Common myeloid progenitor, CD34-positive (primary cell): ENCODE results near the gene HMBS.

Experiments
- CTCF ChIA-PET: fragments of 350-600 bp; sonication (Branson Sonifier 250); formaldehyde crosslinking; loops from one replicate; lab custom pipeline; 2021; ENCODE audit warnings: antibody characterized with exemption; lab: Charles Lee
- POLR2A ChIA-PET: fragments of 350-600 bp; sonication (Branson Sonifier 250); formaldehyde crosslinking; loops from one replicate; lab custom pipeline; 2021; ENCODE audit warnings: antibody characterized with exemption; lab: Charles Lee
- DNase-seq, 3 donors: peaks; one replicate each; pipeline versions ENCODE4 v3.0.0 to v3.0.0-alpha.2; 2013
- H3K27ac ChIP-seq, 2 experiments: 1 replicate in 1 of 2; 2 replicates in 1 of 2; pipeline ENCODE4 v1.7.0; 2013; ENCODE audit warnings: inconsistent platforms in 2 of 2, low read length in 2 of 2, mild to moderate bottlenecking in 2 of 2, low read depth in 1 of 2, moderate library complexity in 1 of 2; ENCODE audit not compliant: severe bottlenecking in 2 of 2, insufficient read depth in 1 of 2, poor library complexity in 1 of 2
- H3K27me3 ChIP-seq, 5 experiments: replicated peaks in 2 of 5; 1 replicate in 3 of 5; 2 replicates in 2 of 5; pipeline versions ENCODE4 v1.6.1 to v1.7.0; 2013; ENCODE audit warnings: low read length in 4 of 5, mild to moderate bottlenecking in 2 of 5, moderate library complexity in 2 of 5, inconsistent platforms in 1 of 5; ENCODE audit not compliant: insufficient read depth in 5 of 5, control insufficient read depth in 4 of 5
- H3K36me3 ChIP-seq, 4 experiments: 1 replicate in 2 of 4; 2 replicates in 2 of 4; pipeline versions ENCODE4 v1.6.1 to v1.7.0; 2013; ENCODE audit warnings: low read length in 3 of 4, control low read depth in 1 of 4, mild to moderate bottlenecking in 1 of 4; ENCODE audit not compliant: control insufficient read depth in 4 of 4, insufficient read depth in 4 of 4
- H3K4me1 ChIP-seq, 4 experiments: 1 replicate in 3 of 4; 2 replicates in 1 of 4; pipeline versions ENCODE4 v1.6.1 to v1.7.1; 2013; ENCODE audit warnings: low read length in 3 of 4, mild to moderate bottlenecking in 3 of 4, control low read depth in 1 of 4, inconsistent platforms in 1 of 4, moderate library complexity in 1 of 4; ENCODE audit not compliant: control insufficient read depth in 4 of 4, insufficient read depth in 4 of 4; ENCODE audit errors: control extremely low read depth in 1 of 4
- H3K4me3 ChIP-seq, 7 experiments: 1 replicate in 4 of 7; 2 replicates in 3 of 7; pipeline versions ENCODE4 v1.5.1 to v1.7.0; 2013; ENCODE audit warnings: mild to moderate bottlenecking in 7 of 7, low read length in 6 of 7, moderate library complexity in 6 of 7, inconsistent platforms in 2 of 7, low read depth in 2 of 7, control low read depth in 1 of 7; ENCODE audit not compliant: insufficient read depth in 4 of 7, control insufficient read depth in 1 of 7; ENCODE audit errors: extremely low read depth in 1 of 7
- H3K9me3 ChIP-seq, 5 experiments: 1 replicate in 4 of 5; 2 replicates in 1 of 5; pipeline versions ENCODE4 v1.6.1 to v1.7.1; 2013; ENCODE audit warnings: low read length in 4 of 5, mild to moderate bottlenecking in 2 of 5, inconsistent platforms in 1 of 5, low read depth in 1 of 5, moderate library complexity in 1 of 5; ENCODE audit not compliant: control insufficient read depth in 4 of 5, insufficient read depth in 2 of 5; ENCODE audit errors: control extremely low read depth in 1 of 5
- WGBS: methylation state at CpG from one replicate; pipeline ENCODE4 v1.1.5; 2013; ENCODE audit not compliant: insufficient coverage; 5-methylcytosine and 5-hydroxymethylcytosine counted together

The HMBS gene

GRCh38 chr11:119091966-119092879, 7.5 kb downstream of the HMBS start:
- WGBS: 96% methylated on average over 12 of the region's 13 CpGs
- ChIA-PET POLR2A (interaction anchor here (0.6 kb wide), 1 partner anchor 14 kb away, joined by 4 read pairs; no protein-coding TSS in a partner anchor), CTCF (interaction anchor here (1.0 to 2.8 kb wide), 5 partner anchors 10 to 28 kb away, joined by 3 to 8 read pairs (median 4); partner anchors contain the start of genes DPAGT1 and VPS11)
- Histone ChIP-seq H3K4me1 (peaks cover 15 to 59% (median 45%) of the 10 kb centered on the region in 4 experiments), H3K36me3 (peaks cover 5 to 50% (median 14%) of the 10 kb centered on the region in 4 experiments), H3K27ac (peak overlapping the region in 1 of 2 experiments; percentile 88), H3K9me3 (no peaks in the 10 kb centered on the region), H3K27me3 (no peaks in the 10 kb centered on the region), H3K4me3 (peak overlapping the region in 2 of 7 experiments; percentile 79 to 90)
- no peak for DNase-seq

- H3K36me3 ChIP-seq: peaks cover 9 to 60% (median 20%) of the 10 kb centered on the region in 4 experiments
- ChIA-PET POLR2A (interaction anchor here (0.6 to 2.6 kb wide), 4 partner anchors 8 to 54 kb away, joined by 3 to 19 read pairs (median 4); partner anchors contain the start of gene HMBS), CTCF (interaction anchor here (0.7 to 2.8 kb wide), 6 partner anchors 9 to 217 kb away, joined by 3 to 25 read pairs (median 6); partner anchors contain the start of genes HMBS and VPS11)
- H3K27ac ChIP-seq: peak overlapping the region; percentile 48 to 88
- 93% methylated on average over 6 of the region's 12 CpGs for WGBS
- H3K27me3 ChIP-seq: no peaks in the 10 kb centered on the region
- peak overlapping the region in 6 of 7 experiments; percentile 15 to 90 (median 81) for H3K4me3 ChIP-seq
- DNase-seq: no peak
- H3K4me1 ChIP-seq: peaks cover 11 to 49% (median 36%) of the 10 kb centered on the region in 4 experiments
- no peaks in the 10 kb centered on the region for H3K9me3 ChIP-seq
Observed at GRCh38 chr11:119092880-119093842, 8.5 kb downstream of the HMBS start.

GRCh38 chr11:119093942-119094815, 9.5 kb downstream of the HMBS start:
- H3K9me3 ChIP-seq: no peaks in the 10 kb centered on the region
- peaks cover 8 to 61% (median 25%) of the 10 kb centered on the region in 4 experiments for H3K36me3 ChIP-seq
- no peaks in the 10 kb centered on the region for H3K27me3 ChIP-seq
- 0% methylated on average over 69 of the region's 81 CpGs for WGBS
- CTCF ChIA-PET: interaction anchor here (0.7 to 2.8 kb wide), 18 partner anchors 10 to 216 kb away, joined by 3 to 25 read pairs (median 4); partner anchors contain the start of genes C2CD2L, HINFP, HMBS and HYOU1
- H3K4me1 ChIP-seq: peaks cover 11 to 47% (median 33%) of the 10 kb centered on the region in 4 experiments
- POLR2A ChIA-PET: interaction anchor here (0.6 to 2.6 kb wide), 11 partner anchors 9 to 76 kb away, joined by 3 to 19 read pairs (median 4); partner anchors contain the start of genes HMBS, HYOU1, RPS25 and VPS11
- DNase-seq: peak; percentile 40 to 68 (median 54)
- H3K4me3 ChIP-seq: peak overlapping the region; percentile 15 to 90 (median 79)
- peak overlapping the region; percentile 48 to 88 for H3K27ac ChIP-seq

GRCh38 chr11:119094816-119095065, 10.1 kb downstream of the HMBS start:
- peaks cover 8 to 57% (median 25%) of the 10 kb centered on the region in 4 experiments for H3K36me3 ChIP-seq
- peaks cover 11 to 48% (median 35%) of the 10 kb centered on the region in 4 experiments for H3K4me1 ChIP-seq
- no peaks in the 10 kb centered on the region for H3K27me3 ChIP-seq
- H3K27ac ChIP-seq: peak overlapping the region; percentile 48 to 88
- no peaks in the 10 kb centered on the region for H3K9me3 ChIP-seq
- ChIA-PET POLR2A (interaction anchor here (0.6 to 2.6 kb wide), 10 partner anchors 10 to 77 kb away, joined by 3 to 19 read pairs (median 4); partner anchors contain the start of genes C2CD2L, HMBS, HYOU1 and RPS25), CTCF (interaction anchor here (0.8 to 2.8 kb wide), 19 partner anchors 11 to 187 kb away, joined by 3 to 25 read pairs (median 4); partner anchors contain the start of genes C2CD2L, HINFP, HMBS and HYOU1)
- 0% methylated on average over 19 of the region's 19 CpGs for WGBS
- peak in 2 of 3 donors; percentile 76 for DNase-seq
- H3K4me3 ChIP-seq: peak overlapping the region; percentile 15 to 90 (median 79)

- ChIA-PET CTCF (interaction anchor here (0.8 to 2.8 kb wide), 20 partner anchors 10 to 101 kb away, joined by 3 to 25 read pairs (median 4); partner anchors contain the start of genes C2CD2L, HINFP, HMBS and HYOU1), POLR2A (interaction anchor here (0.6 to 2.6 kb wide), 10 partner anchors 10 to 77 kb away, joined by 3 to 19 read pairs (median 4); partner anchors contain the start of genes C2CD2L, HMBS, HYOU1 and RPS25)
- Histone ChIP-seq H3K4me3 (peak overlapping the region; percentile 15 to 90 (median 79)), H3K4me1 (peaks cover 11 to 48% (median 38%) of the 10 kb centered on the region in 4 experiments), H3K27me3 (no peaks in the 10 kb centered on the region), H3K27ac (peak overlapping the region; percentile 48 to 88), H3K36me3 (peaks cover 8 to 52% (median 25%) of the 10 kb centered on the region in 4 experiments), H3K9me3 (no peaks in the 10 kb centered on the region)
- under 1% methylated on average over 65 of the region's 79 CpGs for WGBS
- peak; percentile 100 for DNase-seq
Observed at GRCh38 chr11:119095066-119095880, 10.6 kb downstream of the HMBS start.
